HG03045 (cell line): ENCODE results near the gene SCUBE1.

Experiments
- ATAC-seq: cut with Tn5 transposase; IDR thresholded peaks from one replicate; pipeline ENCODE4 v1.9.1; 2021; ENCODE audit warnings: mild to moderate bottlenecking, moderate library complexity; ENCODE audit not compliant: unreplicated experiment

SCUBE1 gene

DNA sequence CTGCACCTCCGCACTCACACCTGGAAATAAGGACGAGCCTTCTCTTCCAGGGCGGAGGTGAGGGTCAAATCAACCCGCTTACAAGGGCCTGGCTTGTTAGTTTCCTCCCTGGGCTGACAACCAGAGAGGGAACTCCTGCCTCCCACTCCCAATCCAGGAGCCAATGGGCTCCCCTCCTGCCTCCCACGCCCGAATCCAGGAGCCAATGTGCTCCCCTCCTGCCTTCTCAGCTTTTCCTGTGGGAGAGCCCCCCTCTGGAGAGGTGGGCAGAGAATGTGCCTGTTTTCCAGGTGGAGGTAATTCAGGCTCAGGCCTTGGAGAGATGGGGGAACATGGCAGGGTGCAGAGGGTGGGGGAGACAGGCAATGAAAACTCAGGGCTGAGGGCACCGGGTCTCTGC, 102.6 kb downstream of the SCUBE1 start:
- no peak for ATAC-seq

DNA sequence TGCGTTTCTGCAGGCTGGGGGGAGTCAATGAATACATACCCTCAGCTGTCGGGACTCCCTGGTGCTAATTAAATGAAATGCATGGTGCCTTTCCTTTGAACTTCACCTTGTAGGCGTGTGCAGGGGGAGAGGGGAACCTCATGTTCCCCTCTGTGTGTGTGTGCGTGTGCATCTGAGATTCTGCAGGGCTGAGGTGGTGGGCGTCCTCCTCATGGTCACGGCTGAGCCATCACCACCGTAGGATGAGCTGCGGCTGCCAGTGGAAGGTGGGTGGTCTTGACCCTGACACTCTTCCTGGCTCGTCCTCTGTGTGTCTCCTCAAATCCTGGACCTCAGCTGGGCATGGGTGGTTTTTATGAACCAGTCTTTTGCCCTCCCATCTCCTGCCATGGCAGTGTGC, 103.2 kb downstream of the SCUBE1 start:
- no peak for ATAC-seq

DNA sequence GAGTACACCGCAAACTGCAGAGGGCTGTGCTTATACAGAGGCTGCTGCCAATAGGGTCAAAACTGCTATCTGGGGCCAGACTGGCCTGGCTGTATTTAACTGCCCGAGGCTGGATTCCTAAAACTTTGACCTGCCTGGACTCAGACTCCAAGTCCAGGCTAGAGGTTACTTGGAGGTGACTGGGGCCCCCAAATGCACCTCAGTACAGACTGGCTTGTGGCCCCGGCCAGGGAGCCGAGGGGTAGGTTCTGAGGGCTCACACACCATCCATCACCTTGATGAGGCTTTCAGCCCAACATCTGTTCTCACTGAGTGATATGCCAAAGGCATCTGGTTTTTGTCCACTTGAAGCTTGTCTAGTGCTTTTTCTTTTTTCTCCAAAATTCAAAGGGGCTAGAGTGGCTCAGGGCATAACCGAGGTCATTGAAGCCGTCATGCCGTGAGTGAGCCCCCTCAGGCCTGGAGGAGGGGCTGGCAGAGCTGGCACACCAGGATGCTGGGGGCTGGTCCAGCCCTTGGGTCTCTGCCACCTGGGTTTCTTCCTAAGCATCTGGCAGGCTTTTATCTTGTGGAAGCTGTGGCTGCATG, 103.9 kb downstream of the SCUBE1 start:
- no peak for ATAC-seq

DNA sequence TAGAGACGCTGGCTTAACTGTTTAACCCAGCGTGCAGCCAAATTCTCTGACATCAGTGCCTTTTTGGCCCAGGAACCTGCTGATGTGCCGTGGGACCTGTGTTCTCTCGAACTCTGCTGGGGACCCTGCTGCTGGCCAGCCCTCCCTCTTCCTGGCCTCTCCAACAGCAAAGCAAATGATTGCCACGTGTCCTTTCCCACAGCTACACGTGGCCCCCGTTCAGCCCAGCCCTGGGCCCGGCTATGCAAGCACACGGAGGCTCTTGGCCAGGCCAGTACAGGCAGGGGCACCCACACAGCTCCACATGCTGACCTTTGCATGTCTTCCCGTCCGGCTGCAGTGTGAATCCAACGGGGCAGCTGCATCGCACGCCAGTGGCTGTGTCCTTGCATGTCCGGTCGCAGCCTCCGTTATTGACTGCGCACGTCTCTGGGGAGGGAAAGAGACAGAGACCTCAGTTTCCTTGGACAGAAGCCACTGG, 104.6 kb downstream of the SCUBE1 start:
- no peak for ATAC-seq

DNA sequence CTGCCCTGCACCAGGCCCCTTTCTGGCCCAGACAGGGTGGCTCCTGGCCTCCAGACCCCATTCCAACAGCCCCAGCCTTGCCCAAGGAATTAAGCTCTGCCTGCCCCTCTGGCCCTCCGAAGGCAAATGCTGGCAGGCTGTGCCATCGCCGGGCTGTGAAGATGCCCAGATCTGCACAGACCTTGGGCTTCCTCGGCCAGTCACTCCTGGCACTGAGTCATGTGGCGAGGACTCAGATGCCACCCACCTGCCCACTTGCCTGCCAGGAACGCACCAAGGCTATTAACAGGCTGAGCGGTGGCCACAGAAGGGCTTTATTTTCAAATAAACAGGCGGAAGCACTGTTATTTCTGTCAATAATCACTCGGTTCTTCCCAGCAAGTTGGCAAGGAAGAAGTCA, 105.9 kb downstream of the SCUBE1 start:
- ATAC-seq: no peak

DNA sequence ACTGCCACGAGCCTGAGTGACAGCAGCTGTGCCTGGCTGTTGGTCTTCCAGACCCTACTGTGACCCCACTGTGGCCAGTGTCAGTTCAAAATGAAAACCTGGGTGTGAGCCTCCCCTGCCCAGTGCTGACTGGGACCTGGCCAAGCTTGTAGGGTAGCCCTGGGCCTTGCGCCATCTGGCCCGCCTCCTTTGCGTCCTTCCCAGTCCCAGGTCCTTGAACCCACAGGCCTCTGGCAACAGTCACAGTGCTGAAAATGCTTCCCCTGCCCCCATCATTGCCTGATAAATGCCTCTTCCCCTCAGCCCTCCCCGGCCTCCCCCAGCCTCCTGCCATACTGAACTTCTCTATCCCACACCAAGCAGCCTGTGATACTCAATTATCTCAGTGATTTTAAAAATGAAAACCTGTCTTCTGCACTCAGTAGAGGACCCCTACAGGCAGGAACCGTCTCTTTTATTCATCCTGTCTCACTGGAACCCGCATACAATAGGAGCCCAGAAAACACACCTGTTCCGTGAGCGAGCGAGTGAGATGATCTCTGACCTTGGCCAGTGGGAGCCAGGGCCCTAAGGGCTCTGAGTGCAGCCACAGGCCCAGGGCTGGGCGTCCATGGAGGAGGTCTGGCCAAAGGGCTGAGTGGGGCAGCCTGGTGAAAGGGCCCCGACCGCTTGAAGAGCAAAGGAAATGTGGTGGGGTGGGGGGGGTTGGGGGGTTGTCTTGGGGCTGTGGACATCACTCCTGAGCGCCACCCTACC, 106.6 kb downstream of the SCUBE1 start:
- no peak for ATAC-seq

DNA sequence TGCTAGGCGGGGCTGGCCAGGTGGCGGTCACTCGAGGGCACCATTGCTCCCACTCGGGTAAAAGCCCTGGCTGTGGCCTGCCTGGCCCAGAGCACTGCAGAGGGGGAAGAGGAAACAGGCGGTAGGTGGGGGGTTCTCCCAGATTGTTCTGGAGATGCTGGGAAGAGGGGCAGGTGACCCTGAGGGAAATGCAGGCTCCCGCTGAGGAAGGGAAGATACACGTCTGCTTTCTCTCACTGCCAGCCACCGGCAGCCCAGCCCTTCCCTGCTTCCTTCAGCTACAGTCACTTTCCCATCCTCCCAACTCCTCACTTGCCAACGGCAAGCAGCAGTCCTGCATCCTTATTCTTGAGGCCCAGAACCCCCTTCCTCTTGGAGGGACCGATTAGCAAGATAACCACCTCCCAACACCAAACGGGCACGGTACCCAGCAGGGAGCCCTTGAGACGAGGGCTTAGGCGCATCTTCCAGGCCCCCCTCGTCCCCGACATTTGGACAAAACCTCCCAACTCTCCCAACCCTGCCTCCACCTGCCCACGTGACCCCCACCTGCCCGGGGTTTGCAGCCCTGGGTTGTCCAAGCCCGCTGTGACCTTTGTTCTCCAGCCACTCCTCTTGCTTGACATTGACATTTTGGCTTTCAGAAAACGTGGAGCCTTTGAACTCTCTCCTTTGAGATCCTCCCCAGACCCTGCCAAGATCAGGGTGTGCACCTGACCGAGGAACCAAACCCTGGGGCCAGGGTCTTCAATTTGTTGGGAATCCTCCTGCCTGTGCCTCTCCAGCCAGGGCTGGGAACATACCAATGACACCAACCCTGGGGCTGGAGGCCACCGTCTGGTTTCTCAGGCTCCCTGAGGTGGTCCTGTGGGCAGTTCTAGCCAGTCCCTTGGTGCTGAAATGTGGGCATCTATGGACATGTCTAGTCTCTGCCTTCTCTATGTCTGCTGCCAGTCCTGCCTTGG, 107.4 kb downstream of the SCUBE1 start:
- ATAC-seq: no peak

DNA sequence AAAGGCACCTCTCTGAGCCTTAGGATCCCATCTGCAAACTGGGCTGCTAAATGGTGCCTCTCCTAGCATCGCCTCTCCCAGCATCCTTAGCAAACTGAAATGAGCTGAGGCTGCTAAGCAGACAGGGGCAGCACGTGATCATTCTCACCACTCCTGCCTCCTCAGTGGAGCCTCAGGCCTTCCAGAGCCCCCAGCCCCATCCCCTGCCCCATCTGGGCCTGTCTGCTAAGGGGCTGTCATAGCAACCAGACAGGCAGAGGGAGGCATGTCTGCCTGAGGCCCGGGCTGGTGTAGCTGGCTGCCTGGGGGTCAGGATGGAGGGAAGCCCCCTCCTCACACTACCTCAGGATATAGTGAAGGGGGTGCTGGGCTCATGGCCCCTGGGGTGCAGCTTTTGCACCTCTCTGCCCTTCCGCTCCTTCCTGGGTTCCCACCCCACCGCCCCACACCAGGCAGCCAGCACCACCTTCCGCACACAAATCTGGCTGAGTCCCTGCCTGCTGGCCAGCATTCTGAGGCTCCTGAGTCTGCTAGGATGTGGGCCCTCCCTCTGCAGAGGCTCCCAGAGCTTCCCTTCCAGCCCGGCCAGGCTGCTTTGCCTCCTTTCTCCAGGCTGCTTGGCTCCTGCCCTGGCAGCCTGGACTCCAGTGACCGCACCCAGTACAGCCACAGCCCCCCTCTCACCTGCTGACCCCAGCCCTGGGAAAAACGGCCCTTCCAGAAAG, 108.7 kb downstream of the SCUBE1 start:
- no peak for ATAC-seq

DNA sequence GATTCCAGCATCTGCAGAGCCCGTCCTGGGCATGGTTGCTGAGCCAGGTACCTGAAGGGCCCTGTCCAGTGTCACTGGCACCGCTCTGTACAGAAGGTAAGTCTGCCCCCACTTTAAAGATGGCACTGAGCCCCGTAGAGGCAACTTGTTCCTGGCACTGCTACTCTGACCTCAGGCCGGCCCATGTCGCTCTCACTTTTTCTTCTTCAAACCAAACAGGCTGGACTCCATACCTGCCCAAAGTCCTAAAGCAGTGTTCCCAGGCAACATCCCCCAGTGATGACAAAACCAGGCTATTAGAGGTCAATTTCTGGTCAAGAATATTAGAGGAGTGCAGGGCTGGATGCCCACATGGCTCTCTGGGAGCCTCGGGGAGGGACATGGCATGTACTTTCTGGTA, 109.6 kb downstream of the SCUBE1 start:
- no peak for ATAC-seq

DNA sequence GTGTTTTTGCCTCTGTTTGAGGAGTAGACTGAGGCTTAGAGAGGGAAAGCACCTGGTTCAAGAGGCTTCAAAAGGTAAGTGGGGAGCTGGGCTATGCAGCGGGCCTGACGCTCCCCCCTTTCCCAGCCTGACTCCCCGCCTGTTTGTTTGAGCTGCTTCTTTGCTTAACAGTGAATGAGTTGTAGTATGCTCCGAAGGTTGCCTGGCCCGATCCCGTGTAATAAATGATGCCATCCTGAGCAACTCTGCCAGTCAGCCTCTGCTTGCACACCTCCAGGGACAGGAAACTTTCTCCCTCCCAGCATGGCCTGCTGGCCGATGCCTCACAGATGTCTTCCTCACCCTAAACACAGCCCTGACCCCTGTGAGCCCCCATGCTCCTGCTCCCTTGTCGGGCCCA, 110.7 kb downstream of the SCUBE1 start:
- no peak for ATAC-seq

DNA sequence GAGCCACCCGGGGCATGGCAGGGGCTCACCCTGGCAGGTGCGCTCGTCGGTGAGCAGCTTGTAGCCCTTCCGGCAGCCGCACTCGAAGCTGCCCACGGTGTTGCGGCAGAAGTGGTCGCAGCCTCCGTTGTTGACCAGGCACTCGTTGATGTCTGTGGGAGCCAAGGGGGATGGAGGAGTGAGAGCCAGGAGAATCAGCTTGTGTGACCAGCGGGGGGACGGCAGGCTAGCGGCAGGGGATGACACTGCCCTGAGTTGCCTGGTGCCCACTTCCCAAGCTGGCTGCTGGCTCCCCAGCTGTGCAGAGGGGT, 111.5 kb downstream of the SCUBE1 start:
- ATAC-seq: no peak

DNA sequence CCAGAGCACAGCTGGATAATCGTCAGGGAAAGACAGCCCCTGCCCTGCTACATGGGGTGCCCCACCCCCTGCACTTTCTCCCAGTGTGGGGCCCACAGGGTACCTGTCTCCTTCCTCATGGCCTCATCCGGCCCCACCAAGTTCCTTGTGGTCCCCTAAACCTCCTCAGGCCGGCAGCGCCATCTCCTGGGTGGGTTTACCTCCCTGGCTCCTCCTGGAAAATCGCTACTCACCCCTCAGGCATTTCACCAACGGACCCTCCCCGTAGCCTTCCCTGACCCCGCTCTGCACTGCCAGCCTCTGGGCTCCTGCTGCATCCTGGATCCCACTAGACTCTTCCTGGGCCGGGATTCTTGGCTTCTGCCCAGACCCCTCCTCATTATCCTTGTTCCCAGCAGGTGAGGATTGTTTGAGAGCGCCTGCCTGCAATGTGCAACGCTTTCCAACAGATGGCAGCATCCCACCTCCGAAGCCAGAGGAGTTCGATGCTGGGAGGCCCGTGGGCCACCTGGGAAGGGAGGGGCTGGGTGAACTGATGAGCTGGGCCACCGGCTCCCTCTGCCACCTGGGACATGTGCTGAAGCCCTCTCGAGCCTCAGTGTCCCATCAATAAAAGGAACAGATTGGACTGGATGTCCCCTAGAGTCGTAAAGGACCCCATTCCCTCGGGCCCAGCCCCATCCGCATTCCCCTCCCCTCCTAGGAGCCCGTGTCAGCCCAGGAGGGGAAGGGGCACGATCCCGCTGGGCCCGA, 112.0 kb downstream of the SCUBE1 start:
- no peak for ATAC-seq

DNA sequence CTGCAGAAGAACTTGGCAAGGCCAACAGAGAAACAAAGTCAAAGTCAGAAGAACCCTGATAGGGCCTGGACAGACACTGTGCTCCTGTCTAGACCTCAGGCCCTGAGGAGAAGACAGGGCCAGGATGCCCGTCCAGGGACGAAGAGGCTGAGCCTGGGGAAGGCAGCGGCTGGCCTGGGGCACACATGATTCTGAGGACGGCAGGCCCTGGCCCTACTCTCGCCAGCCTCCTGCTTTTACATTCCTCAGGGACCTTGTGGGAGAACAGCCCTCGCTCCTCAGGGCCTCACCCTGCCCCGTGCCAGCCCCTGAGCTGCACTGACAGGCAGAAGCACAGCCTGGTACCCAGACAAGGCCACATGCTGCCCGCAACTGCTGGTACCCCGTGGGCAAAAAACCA, 112.6 kb downstream of the SCUBE1 start:
- no peak for ATAC-seq

DNA sequence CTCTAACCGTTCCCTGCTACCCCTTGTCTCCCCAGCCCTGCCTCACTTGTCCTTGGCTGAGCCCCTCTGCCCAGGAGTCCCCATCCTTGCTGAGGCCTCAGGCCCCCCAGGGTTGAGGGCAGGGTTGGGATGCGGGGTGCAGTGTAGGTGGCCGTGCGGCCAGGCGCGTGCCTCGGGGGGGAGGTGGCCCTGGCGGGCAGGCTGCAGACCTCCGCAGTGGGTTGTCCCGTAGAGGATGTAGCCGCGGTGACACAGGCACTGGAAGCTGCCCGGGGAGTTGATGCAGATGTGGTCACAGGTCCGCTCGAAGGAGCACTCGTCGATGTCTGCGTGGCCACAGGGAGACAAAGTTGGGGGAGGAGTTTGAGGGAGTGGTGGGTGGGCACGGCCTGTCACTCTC, 114.3 kb downstream of the SCUBE1 start:
- no peak for ATAC-seq

DNA sequence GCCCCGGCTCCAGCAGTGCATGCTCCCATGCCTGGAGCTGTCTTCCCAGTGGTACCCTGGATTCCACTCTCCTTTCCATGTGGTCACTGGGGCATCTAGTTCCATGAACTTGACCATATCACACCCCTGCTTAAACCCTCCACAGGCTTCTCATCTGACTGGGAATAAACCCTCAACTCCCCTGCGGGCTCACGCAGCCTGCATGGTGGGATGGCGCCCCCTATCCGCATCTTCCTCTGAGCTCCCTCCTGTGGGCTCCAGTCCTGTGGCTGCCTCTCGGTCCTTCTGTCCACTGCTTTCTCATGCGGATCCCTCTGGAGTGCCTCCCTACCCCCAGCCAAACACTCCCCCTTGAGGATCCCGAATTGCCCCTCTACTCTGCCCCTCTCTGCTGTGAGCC, 114.8 kb downstream of the SCUBE1 start:
- ATAC-seq: no peak

DNA sequence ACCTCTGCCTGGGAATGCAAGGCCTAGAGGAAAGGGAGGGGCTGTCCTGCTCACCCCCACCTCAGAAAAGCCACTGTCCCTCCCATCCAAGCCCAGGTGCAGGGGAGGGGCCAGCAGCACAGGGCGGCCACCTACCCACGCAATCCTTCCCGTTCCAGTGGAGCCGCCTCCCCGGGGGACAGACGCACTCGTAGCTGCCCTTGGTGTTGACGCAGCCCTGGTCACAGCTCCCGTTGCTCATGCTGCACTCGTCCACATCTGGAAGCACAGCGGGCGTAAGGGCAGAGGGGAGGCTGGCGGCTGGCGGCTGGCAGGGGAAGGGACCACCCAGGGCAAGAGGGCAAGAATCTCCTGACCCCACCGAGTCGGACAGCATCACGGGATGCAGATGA, 115.9 kb downstream of the SCUBE1 start:
- no peak for ATAC-seq

DNA sequence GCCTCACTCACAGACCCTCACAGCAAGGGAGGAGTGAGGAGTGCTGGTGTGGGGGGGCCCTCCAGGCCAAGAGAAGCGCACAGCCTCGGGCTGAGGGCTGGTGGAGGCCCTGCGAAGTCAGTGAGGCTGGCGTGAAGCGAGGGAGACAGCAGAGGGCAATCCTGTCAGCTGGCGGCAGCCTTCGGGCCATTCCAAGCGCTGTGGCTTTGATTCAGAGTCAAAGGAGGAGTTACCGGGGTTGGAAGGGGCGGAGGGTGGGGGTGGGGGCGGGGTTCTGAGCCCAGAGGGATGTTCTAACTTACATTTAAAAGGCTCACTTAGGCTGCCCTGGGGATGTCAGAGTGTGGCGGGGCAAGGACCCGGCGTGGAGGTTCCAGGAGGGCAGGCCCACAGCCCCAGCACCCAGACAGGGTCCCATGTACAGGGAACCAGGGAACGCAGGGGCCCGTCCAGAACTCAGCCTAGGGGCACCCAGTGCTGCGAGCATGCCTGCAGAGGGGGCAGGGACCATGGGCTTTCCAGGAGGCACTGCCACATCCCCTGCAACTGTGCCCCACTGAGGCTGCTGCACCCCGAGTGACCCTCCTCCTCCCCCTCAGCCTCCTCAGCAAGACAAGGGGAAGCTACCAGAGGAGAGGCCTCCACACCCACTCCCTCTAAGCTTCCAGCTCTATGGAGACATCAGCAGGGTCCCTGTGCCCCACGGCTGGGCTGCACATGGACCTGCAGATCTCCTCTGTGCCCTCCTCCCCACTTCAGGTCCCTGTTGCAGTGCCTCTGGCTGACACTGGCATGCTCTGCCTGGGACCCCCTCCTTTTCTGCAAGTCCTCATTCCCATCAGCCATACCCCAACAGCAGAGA, 116.6 kb downstream of the SCUBE1 start:
- no peak for ATAC-seq

DNA sequence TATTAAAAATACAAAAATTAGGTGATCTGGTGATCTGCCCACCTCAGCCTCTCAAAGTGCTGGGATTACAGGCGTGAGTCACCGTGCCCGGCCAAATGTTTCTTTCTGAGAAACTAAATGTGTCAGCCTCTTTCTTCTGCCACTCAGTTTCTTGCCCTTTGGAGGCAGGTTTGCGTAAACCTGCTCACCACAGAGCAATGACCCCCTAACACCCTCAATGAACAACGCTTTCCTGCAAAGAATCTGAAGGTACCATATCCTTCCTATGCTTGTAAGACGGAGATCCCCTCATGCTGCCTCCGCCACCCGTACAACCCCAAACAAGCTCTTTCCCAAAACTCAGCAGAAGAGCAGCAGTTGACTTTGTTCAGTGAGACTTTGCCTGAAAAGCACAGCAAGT, 117.6 kb downstream of the SCUBE1 start:
- no peak for ATAC-seq

DNA sequence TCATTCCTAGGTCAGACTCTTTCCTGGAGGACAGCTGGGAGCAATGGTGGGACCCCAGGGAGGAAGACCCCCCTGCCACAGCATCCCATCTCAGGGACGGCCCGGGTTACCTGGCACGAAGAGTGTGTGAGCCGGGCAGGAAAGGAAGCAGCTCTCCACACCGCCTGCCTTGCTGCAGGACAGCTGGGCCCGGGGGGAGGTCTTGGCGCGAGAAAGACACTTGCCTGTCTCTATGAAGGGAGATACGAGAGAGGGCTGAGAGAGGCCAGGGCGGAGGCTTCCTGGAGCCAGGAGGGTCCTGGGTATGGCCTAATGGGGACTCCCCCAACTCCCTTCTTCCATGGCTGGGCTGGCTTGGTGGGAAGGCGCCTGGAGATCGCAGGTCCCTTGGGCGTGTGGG, 120.2 kb downstream of the SCUBE1 start:
- no peak for ATAC-seq

DNA sequence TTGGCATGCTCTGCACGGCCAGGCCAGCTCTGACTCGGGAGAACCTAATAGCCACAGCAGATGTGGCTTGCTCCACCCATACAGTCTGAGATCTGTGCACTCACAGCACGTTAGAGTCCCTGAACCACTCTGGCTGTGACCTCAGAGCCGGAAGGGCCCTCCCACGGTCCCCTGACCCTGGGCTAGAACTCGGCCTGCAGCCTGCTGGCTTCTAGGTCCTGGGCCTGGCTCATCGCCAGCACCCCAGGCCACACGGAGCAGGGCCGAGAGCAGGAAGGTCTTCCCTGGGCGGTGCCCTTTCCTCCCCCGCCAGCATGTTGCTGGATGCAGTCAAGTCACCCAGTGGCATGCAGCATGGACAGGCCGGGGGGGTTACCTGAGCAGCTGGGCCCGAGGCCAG, 120.9 kb downstream of the SCUBE1 start:
- ATAC-seq: no peak
